ENCODE data around the gene CKS2.
A peak's percentile ranks its signal among the peaks of the same experiment; 100 is the strongest.
"Not testable (repeated sequence)": the region's sequence is repeated elsewhere in the genome, so short reads cannot be mapped to it uniquely, and the experiment has no call there.

Gene CKS2

GRCh38 chr9:89310475-89311345, at the start of gene CKS2:
Gene CKS2 (plus strand): TSS chr9:89311195. CDS start chr9:89311293, 98 bp downstream.
- H3K4me3 ChIP-seq (replicated peaks; ENCODE audit: low read depth, low read length), result peak within 1 kb of the TSS; percentile 98
- TF ChIP-seq CTCF (IDR thresholded peaks at IDR 0.05; ENCODE audit: insufficient read depth, low read length, poor library complexity, severe bottlenecking), result no peak
- no peaks in the 10 kb centered on the region for H3K27me3 ChIP-seq (replicated peaks; ENCODE audit: control insufficient read depth, insufficient read depth, low read length)
- DNase-seq (ENCODE audit: extremely low read depth, insufficient read length), result peak; percentile 100
- no peaks in the 10 kb centered on the region; the same call in 1 of the 2 replicates for H3K36me3 ChIP-seq (ENCODE audit: control insufficient read depth, insufficient read depth, low read length)

GRCh38 chr9:89273528-89274279, 37.3 kb upstream of the CKS2 start:
- DNase-seq (ENCODE audit: extremely low read depth, insufficient read length), result no peak
- Histone ChIP-seq H3K27me3 (replicated peaks; ENCODE audit: control insufficient read depth, insufficient read depth, low read length) (no peaks in the 10 kb centered on the region), H3K36me3 (ENCODE audit: control insufficient read depth, insufficient read depth, low read length) (no peaks in the 10 kb centered on the region), H3K4me3 (replicated peaks; ENCODE audit: low read depth, low read length) (no peak overlapping the region)
- TF ChIP-seq CTCF (IDR thresholded peaks at IDR 0.05; ENCODE audit: insufficient read depth, low read length, poor library complexity, severe bottlenecking), result no peak

DNA sequence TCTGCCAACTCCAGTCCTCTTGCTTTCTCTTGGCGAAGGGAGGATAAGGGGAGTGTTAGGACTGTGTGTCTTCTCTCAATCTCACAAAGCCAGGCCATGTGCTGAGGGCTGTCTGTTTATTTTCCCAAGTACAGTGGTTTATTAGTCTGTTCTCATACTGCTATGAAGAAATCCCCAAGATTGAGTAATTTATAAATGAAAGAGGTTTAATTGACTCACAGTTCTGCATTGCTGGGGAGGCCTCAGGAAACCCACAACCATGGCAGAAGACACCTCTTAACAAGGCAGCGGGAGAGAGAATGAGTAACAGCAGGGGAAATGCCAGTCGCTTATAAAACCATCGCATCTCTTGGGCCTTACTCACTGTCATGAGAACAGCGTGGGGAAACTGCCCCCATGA, 36.2 kb upstream of the CKS2 start:
- no peak for TF ChIP-seq CTCF (IDR thresholded peaks at IDR 0.05; ENCODE audit: insufficient read depth, low read length, poor library complexity, severe bottlenecking)
- H3K27me3 ChIP-seq (replicated peaks; ENCODE audit: control insufficient read depth, insufficient read depth, low read length), result no peaks in the 10 kb centered on the region
- no peak for DNase-seq (ENCODE audit: extremely low read depth, insufficient read length)
- H3K36me3 ChIP-seq (ENCODE audit: control insufficient read depth, insufficient read depth, low read length), result no peaks in the 10 kb centered on the region
- H3K4me3 ChIP-seq (replicated peaks; ENCODE audit: low read depth, low read length), result no peak overlapping the region

DNA sequence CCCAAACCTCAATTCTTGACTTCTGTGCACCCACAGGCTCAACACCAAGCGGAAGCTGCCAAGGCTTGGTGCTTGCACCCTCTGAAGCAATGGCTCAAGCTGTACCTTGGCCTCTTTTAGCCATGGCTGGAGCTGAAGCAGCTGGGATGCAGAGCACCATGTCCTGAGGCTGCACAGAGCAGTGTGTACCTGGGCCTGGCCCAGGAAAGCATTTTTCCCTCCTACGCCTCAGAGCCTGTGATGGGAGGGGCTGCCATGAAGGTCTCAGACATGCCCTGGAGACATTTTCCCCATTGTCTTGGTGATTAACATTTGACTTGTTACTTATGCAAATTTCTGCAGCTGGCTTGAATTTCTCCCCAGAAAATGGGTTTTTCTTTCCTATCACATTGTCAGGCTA, 35.0 kb upstream of the CKS2 start:
- H3K4me3 ChIP-seq (replicated peaks; ENCODE audit: low read depth, low read length); H3K27me3 ChIP-seq (replicated peaks; ENCODE audit: control insufficient read depth, insufficient read depth, low read length); H3K36me3 ChIP-seq (ENCODE audit: control insufficient read depth, insufficient read depth, low read length); DNase-seq (ENCODE audit: extremely low read depth, insufficient read length): not testable (repeated sequence)

DNA sequence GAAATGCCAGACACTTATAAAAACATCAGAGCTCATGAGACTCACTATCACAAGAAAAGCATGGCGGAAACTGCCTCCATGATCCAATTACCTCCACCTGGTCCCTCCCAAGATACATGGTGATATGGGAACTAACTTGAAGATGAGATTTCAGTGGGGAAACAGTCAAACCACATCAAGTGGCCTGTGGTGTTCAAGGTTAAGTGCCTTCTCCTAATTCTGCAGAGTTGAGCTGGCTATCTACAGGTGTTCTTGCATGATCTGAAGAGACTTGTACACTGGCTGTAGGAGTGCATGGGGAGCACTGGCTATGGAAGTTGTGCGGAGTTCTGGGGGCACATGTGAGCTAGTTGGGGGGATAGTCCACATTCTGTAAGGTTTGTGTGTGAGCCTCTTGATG, 34.0 kb upstream of the CKS2 start:
- Histone ChIP-seq H3K4me3 (replicated peaks; ENCODE audit: low read depth, low read length) (no peak overlapping the region), H3K27me3 (replicated peaks; ENCODE audit: control insufficient read depth, insufficient read depth, low read length) (no peaks in the 10 kb centered on the region), H3K36me3 (ENCODE audit: control insufficient read depth, insufficient read depth, low read length) (no peaks in the 10 kb centered on the region)
- no peak for DNase-seq (ENCODE audit: extremely low read depth, insufficient read length)
- TF ChIP-seq CTCF (IDR thresholded peaks at IDR 0.05; ENCODE audit: insufficient read depth, low read length, poor library complexity, severe bottlenecking), result no peak

GRCh38 chr9:89277454-89277853, 33.5 kb upstream of the CKS2 start:
- Histone ChIP-seq H3K27me3 (replicated peaks; ENCODE audit: control insufficient read depth, insufficient read depth, low read length) (no peaks in the 10 kb centered on the region), H3K36me3 (ENCODE audit: control insufficient read depth, insufficient read depth, low read length) (no peaks in the 10 kb centered on the region), H3K4me3 (replicated peaks; ENCODE audit: low read depth, low read length) (no peak overlapping the region)
- TF ChIP-seq CTCF (IDR thresholded peaks at IDR 0.05; ENCODE audit: insufficient read depth, low read length, poor library complexity, severe bottlenecking), result no peak
- no peak for DNase-seq (ENCODE audit: extremely low read depth, insufficient read length)

All from GM06990 (cell line).